ENCODE results near the gene DNAH12. TPM values are rescaled to one million over a fixed set of nuclear protein-coding genes. Genes with fewer than 3 reads are reported as not detected.
A peak's percentile ranks its signal among the peaks of the same experiment; 100 is the strongest.
"Not testable (repeated sequence)": the region's sequence is repeated elsewhere in the genome, so short reads cannot be mapped to it uniquely, and the experiment has no call there.

The DNAH12 gene
- polyA plus RNA-seq, 4 donors = 0.70 to 2.0 (median 0.98) TPM

GRCh38 chr3:57420001-57420400 is 124.1 kb downstream of the DNAH12 start:
- no peak for DNase-seq (ENCODE audit: low read depth in 4 of 4, low spot score in 3 of 4)

GRCh38 chr3:57411715-57412114 is 132.4 kb downstream of the DNAH12 start:
- no peak for DNase-seq (ENCODE audit: low read depth in 4 of 4, low spot score in 3 of 4)

GRCh38 chr3:57409471-57409870 is 134.7 kb downstream of the DNAH12 start:
- DNase-seq (ENCODE audit: low read depth in 4 of 4, low spot score in 3 of 4) = no peak

GRCh38 chr3:57402675-57403074 is 141.5 kb downstream of the DNAH12 start:
- DNase-seq (ENCODE audit: low read depth in 4 of 4, low spot score in 3 of 4) = no peak

GRCh38 chr3:57397175-57398026 is 146.7 kb downstream of the DNAH12 start:
- DNase-seq (ENCODE audit: low read depth in 4 of 4, low spot score in 3 of 4) = no peak

GRCh38 chr3:57393977-57394376 is 150.2 kb downstream of the DNAH12 start:
- DNase-seq (ENCODE audit: low read depth in 4 of 4, low spot score in 3 of 4) = no peak

- DNase-seq (ENCODE audit: low read depth in 4 of 4, low spot score in 3 of 4) = no peak
Measured at GRCh38 chr3:57391767-57392166, 152.4 kb downstream of the DNAH12 start.

- DNase-seq (ENCODE audit: low read depth in 4 of 4, low spot score in 3 of 4) = no peak
Measured at GRCh38 chr3:57389271-57389670, 154.9 kb downstream of the DNAH12 start.

- DNase-seq (ENCODE audit: low read depth in 4 of 4, low spot score in 3 of 4) = no peak
Measured at GRCh38 chr3:57386307-57386706, 157.8 kb downstream of the DNAH12 start.

GRCh38 chr3:57385498-57385897 is 158.6 kb downstream of the DNAH12 start:
- DNase-seq (ENCODE audit: low read depth in 4 of 4, low spot score in 3 of 4) = no peak

GRCh38 chr3:57383838-57384237 is 160.3 kb downstream of the DNAH12 start:
- no peak for DNase-seq (ENCODE audit: low read depth in 4 of 4, low spot score in 3 of 4)

- peak in 2 of 4 donors; percentile 5 to 17 for DNase-seq (ENCODE audit: low read depth in 4 of 4, low spot score in 3 of 4)
Measured at GRCh38 chr3:57383406-57383805, 160.7 kb downstream of the DNAH12 start.

GRCh38 chr3:57382933-57383332 is 161.2 kb downstream of the DNAH12 start:
- no peak for DNase-seq (ENCODE audit: low read depth in 4 of 4, low spot score in 3 of 4)

GRCh38 chr3:57370341-57370740 is 173.8 kb downstream of the DNAH12 start:
- no peak for DNase-seq (ENCODE audit: low read depth in 4 of 4, low spot score in 3 of 4)

GRCh38 chr3:57365089-57365488 is 179.1 kb downstream of the DNAH12 start:
- DNase-seq (ENCODE audit: low read depth in 4 of 4, low spot score in 3 of 4) = not testable (repeated sequence)

GRCh38 chr3:57356275-57356674 is 187.9 kb downstream of the DNAH12 start:
- not testable (repeated sequence) for DNase-seq (ENCODE audit: low read depth in 4 of 4, low spot score in 3 of 4)

- DNase-seq (ENCODE audit: low read depth in 4 of 4, low spot score in 3 of 4) = no peak
Measured at GRCh38 chr3:57354768-57355167, 189.4 kb downstream of the DNAH12 start.

- DNase-seq (ENCODE audit: low read depth in 4 of 4, low spot score in 3 of 4) = no peak
Measured at GRCh38 chr3:57350271-57350670, 193.9 kb downstream of the DNAH12 start.

- DNase-seq (ENCODE audit: low read depth in 4 of 4, low spot score in 3 of 4) = not testable (repeated sequence)
Measured at GRCh38 chr3:57339071-57339642, 205.0 kb downstream of the DNAH12 start.

- not testable (repeated sequence) for DNase-seq (ENCODE audit: low read depth in 4 of 4, low spot score in 3 of 4)
Measured at GRCh38 chr3:57338272-57339070, 205.7 kb downstream of the DNAH12 start.

- no peak for DNase-seq (ENCODE audit: low read depth in 4 of 4, low spot score in 3 of 4)
Measured at GRCh38 chr3:57335283-57335938, 208.7 kb downstream of the DNAH12 start.

Measured in left renal pelvis (tissue), 4 donors.